Ovary (tissue), 9 donors: ENCODE data around the gene JPH4. TPM values are rescaled to one million over a fixed set of nuclear protein-coding genes. Genes with fewer than 3 reads are reported as not detected.

ENCODE experiments used
- DNase-seq, 5 donors: peaks; one replicate each; pipeline ENCODE4 v3.0.0-alpha.2; 2019 to 2020
- H3K27ac ChIP-seq, 2 donors: fragments of 200-600 bp; one replicate each; pipeline versions ENCODE4 v1.5.1 to v1.8.0; 2019 to 2022
- H3K27me3 ChIP-seq: fragments of 200-600 bp; one replicate; pipeline ENCODE4 v1.8.0; 2022
- H3K36me3 ChIP-seq: fragments of 200-600 bp; sonication (generic); one replicate; pipeline ENCODE4 v1.5.1; 2019
- H3K4me1 ChIP-seq: one replicate; pipeline ENCODE4 v1.8.1; 2013; ENCODE audit warnings: mild to moderate bottlenecking, moderate library complexity; ENCODE audit not compliant: insufficient read depth
- H3K4me3 ChIP-seq: fragments of 200-600 bp; sonication (generic); one replicate; pipeline ENCODE4 v1.5.1; 2017
- H3K9me3 ChIP-seq, 2 donors: fragments of 200-600 bp in 1 of 2; sonication (generic) in 1 of 2; one replicate each; pipeline versions ENCODE4 v1.5.1 to v1.8.1; 2013 to 2019; ENCODE audit warnings: mild to moderate bottlenecking in 1 of 2, moderate library complexity in 1 of 2
- EP300 ChIP-seq: sonication (generic); formaldehyde crosslinking; IDR thresholded peaks from one replicate; pipeline ENCODE4 v1.6.1; 2017; ENCODE audit warnings: antibody characterized with exemption
- POLR2A ChIP-seq: fragments of 450-650 bp; IDR thresholded peaks from one replicate; pipeline ENCODE4 v1.6.1; 2017; ENCODE audit warnings: antibody characterized with exemption, mild to moderate bottlenecking, moderate library complexity
- WGBS, 3 donors: extraction: QIAGEN DNeasy Blood & Tissue Kit in 1 of 3; methylation state at CpG; one replicate each; pipeline versions ENCODE4 v1.1.5 to v1.1.7; 2013 to 2017; 5-methylcytosine and 5-hydroxymethylcytosine counted together
- intact Hi-C, 4 donors: fragments of 100-400 bp; cut with DNase I; formaldehyde crosslinking; loops; one replicate each; pipeline versions ENCODE4 v1.11.0 to v1.15.1; 2022 to 2023
- polyA plus RNA-seq, 2 donors: library from polyadenylated mRNA; stranded (reverse); fragments of 200-250 nt in 1 of 2; fragments of 350-450 nt in 1 of 2; fragmentation: Illumina TruSeq in 1 of 2; extraction: RNeasy Lipid Tissue Mini Kit (QIAGEN cat#74804) in 1 of 2; gene quantifications; one replicate each; pipeline ENCODE4 v1.2.3, GENCODE V29; 2013 to 2014
- total RNA-seq, 7 donors: library from RNA; depleted of rRNA in 2 of 7; stranded (reverse); fragments of >200 nt in 2 of 7; fragmentation: NEBNext Ultra II Directional in 3 of 7; extraction: Animal tissue kit (Norgen Biotek cat#: 25700) in 3 of 7; gene quantifications; one replicate each; pipeline versions ENCODE4 v1.1.0 to v1.2.4, GENCODE V29; 2016 to 2023
- TF ChIP-seq, protein P1 (sequence below), 3 donors: fragments of 450-650 bp in 2 of 3; fragments of 200-600 bp in 1 of 3; IDR thresholded peaks; one replicate each; pipeline versions ENCODE4 v1.5.1 to v1.8.0; 2016 to 2022; ENCODE audit warnings: antibody characterized with exemption in 3 of 3, mild to moderate bottlenecking in 1 of 3
- donor health status: DM: no; HTN: no; CAD: no; lungs with moderate emphysema.
- donor health status: DM: no; HTN: no; CAD: no.
- donor health status: Bipolar disorder and iron deficiency.
- donor health status: DM: yes; HTN: yes; CAD: no.
- donor health status: DM: no; HTN: no; CAD: no.
- donor health status: DM: yes; HTN: yes; CAD: no.

Gene JPH4
- total and polyA plus RNA-seq, 9 donors, result 7.4 to 43.5 (median 11.5) TPM

DNA sequence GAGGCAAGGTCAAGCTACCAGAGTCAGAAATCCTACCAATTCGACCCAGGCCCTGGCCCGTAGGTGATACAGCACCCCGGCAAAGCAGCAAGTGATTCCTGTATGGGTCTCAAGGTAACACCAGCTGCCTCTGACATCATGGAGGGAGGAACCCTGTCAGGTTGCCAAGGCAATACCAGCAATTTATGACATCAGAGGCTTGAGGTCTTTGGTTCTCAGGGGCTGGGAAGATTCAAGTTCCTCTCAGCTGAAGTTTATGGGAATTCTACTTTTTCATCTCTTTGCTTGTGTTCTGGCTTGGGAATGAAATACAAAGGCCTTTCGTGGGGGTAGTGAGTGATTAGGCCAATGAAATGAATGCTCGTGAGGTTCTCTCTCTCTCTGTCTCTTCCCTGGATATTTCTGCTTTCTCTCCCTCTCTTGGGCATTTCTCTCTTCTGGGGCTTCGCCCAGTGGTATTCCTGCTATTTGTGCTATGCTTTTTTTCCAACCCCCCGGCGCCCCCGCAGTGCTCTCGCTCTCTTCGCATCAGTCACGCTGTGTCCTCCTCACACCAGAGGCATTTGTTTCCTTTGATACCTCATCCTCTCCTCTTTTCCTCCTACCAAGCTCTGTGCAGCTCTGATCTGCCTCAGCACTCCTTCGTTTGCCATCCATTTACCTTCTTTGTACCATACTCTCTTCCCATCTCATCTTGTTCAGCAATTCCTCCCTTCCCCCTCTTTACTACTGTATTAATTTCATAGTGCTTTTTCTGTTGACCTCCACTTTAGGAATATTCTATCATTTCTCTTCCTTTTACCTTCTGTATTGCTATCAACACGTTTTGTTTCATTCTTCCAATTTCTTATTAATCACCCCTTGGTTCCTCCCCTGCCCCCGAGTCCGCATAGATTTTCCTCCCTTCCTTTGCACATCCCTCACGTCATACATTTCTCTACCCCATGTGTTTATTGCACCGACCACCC is 30.0 kb downstream of the JPH4 start:
- peaks cover 3% of the 10 kb centered on the region for H3K4me1 ChIP-seq
- no peaks in the 10 kb centered on the region for H3K27me3 ChIP-seq
- TF ChIP-seq, protein P1, sequence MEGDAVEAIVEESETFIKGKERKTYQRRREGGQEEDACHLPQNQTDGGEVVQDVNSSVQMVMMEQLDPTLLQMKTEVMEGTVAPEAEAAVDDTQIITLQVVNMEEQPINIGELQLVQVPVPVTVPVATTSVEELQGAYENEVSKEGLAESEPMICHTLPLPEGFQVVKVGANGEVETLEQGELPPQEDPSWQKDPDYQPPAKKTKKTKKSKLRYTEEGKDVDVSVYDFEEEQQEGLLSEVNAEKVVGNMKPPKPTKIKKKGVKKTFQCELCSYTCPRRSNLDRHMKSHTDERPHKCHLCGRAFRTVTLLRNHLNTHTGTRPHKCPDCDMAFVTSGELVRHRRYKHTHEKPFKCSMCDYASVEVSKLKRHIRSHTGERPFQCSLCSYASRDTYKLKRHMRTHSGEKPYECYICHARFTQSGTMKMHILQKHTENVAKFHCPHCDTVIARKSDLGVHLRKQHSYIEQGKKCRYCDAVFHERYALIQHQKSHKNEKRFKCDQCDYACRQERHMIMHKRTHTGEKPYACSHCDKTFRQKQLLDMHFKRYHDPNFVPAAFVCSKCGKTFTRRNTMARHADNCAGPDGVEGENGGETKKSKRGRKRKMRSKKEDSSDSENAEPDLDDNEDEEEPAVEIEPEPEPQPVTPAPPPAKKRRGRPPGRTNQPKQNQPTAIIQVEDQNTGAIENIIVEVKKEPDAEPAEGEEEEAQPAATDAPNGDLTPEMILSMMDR (IDR thresholded peaks at IDR 0.05), result no peak
- TF ChIP-seq EP300, result no peak
- no peak for TF ChIP-seq POLR2A
- no peak overlapping the region for H3K27ac ChIP-seq
- intact Hi-C loops, result loop anchor here in 1 of 4 donors (5.0 kb wide), 1 partner anchor 71 kb away; no protein-coding TSS in a partner anchor
- H3K36me3 ChIP-seq, result no peaks in the 10 kb centered on the region
- 35 to 41% (median 39%) methylated on average over 18 of the region's 18 CpGs for WGBS, 3 donors
- no peak for DNase-seq
- H3K9me3 ChIP-seq, result no peaks in the 10 kb centered on the region
- no peak overlapping the region for H3K4me3 ChIP-seq

DNA sequence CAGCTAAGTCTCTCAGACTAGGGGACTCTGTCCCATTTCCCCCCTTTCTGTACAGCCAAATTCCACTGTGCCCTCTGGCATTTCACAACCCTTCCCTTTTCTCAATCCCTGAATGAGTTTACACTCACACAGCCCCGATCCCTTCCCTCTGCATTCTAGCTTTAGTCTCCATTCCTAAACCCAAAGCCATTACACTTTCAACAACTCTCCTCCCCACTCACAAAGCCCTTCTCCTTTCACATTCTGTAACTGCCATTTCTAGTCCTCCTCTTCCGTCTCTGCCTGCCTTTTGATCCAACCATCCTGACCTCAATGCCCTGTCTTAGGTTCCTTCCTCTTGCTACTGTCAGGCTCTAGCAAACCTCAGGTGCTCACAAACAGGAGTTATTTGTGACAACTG is 30.7 kb downstream of the JPH4 start:
- intact Hi-C loops, result loop anchor here in 1 of 4 donors (5.0 kb wide), 1 partner anchor 71 kb away; no protein-coding TSS in a partner anchor
- Histone ChIP-seq H3K27me3 (no peaks in the 10 kb centered on the region), H3K27ac (no peak overlapping the region), H3K4me1 (peaks cover 3% of the 10 kb centered on the region), H3K9me3 (no peaks in the 10 kb centered on the region), H3K36me3 (no peaks in the 10 kb centered on the region), H3K4me3 (no peak overlapping the region)
- TF ChIP-seq POLR2A, result no peak
- no peak for TF ChIP-seq EP300
- TF ChIP-seq, protein P1 (IDR thresholded peaks at IDR 0.05), result no peak
- DNase-seq, result no peak
- 75 to 78% (median 78%) methylated on average over 2 of the region's 2 CpGs for WGBS, 3 donors

DNA sequence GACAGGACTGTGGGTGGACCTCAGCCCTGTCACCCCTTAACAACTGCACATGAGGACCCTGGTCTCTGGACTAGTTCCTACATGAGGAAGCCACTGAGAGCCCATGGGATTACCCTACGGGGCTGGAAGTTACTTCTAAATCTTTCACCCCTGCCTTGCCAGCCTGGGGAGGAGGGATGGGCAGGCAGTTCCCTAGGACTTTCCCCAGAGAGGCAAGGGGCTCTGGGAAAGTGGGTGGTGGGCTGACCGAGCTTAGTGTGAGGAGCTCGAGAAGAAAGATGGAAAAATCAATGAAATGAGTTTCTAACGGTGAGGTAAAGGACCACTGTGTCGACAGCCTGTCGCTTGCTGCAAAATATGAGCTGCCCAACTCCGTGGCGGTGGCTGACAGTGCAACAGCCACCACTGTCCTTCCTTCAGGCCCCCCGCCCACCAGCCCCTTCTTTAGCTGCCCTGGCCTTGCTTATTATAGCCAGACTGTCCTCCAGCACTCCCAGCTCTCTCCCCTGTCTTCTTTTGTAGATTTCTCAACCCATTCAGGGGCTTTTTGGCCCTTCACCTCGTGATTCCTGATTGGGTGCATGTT is 32.0 kb downstream of the JPH4 start:
- H3K4me1 ChIP-seq, result peaks cover 3% of the 10 kb centered on the region
- no peak overlapping the region for H3K27ac ChIP-seq
- no peak overlapping the region for H3K4me3 ChIP-seq
- H3K27me3 ChIP-seq, result no peaks in the 10 kb centered on the region
- no peaks in the 10 kb centered on the region for H3K36me3 ChIP-seq
- intact Hi-C loops, result loop anchor here in 1 of 4 donors (5.0 kb wide), 1 partner anchor 69 kb away; no protein-coding TSS in a partner anchor
- H3K9me3 ChIP-seq, result no peaks in the 10 kb centered on the region
- no peak for DNase-seq
- 64 to 70% (median 67%) methylated on average over 10 of the region's 10 CpGs for WGBS, 3 donors
- TF ChIP-seq POLR2A (no peak), EP300 (no peak)

DNA sequence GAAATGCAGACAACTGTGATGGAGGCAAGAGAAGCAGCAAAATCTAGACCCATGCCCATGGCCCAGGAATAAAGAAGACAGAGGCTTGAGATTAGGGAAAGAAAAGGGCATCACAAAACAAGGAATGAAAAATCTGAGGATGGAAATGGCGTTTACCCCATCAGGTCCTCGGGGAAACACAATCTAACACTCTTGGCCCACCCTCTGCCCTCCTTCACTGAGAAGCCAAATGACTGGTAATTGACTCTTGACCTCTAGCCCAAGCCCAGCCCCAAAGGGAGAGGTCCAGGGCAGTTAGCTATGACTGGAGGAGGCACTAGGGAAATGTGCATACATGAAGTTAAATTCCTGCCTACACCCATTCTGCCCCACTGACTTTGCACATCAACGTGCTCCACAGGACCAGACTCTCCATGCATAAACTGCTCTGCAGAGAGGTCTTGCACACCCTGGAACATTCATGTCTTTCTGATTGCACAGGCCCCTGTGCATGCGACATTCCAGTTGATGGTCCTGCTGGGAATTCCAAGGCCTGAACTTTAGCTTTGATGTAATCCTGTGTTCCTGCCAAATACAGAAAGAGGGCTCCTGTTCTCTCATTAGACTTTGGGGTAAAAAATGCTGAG is 32.7 kb downstream of the JPH4 start:
- no peaks in the 10 kb centered on the region for H3K27me3 ChIP-seq

More for the DNA sequence above, 32.7 kb downstream of the JPH4 start:
- no peak for DNase-seq
- TF ChIP-seq POLR2A (no peak), EP300 (no peak)
- TF ChIP-seq, protein P1 (IDR thresholded peaks at IDR 0.05), result no peak
- intact Hi-C loops, result loop anchor here in 1 of 4 donors (5.0 kb wide), 1 partner anchor 69 kb away; no protein-coding TSS in a partner anchor
- H3K36me3 ChIP-seq, result no peaks in the 10 kb centered on the region
- peaks cover 3% of the 10 kb centered on the region for H3K4me1 ChIP-seq
- 76% methylated on average over 4 of the region's 4 CpGs for WGBS, 3 donors
- H3K27ac ChIP-seq, result no peak overlapping the region
- H3K4me3 ChIP-seq, result no peak overlapping the region
- no peaks in the 10 kb centered on the region for H3K9me3 ChIP-seq
